Small intestine (tissue), 7 donors: ENCODE measurements around the gene MOB3B. TPM values are rescaled to one million over a fixed set of nuclear protein-coding genes. Genes with fewer than 3 reads are reported as not detected.
A peak's percentile ranks its signal among the peaks of the same experiment; 100 is the strongest.
"Not testable (repeated sequence)": the region's sequence is repeated elsewhere in the genome, so short reads cannot be mapped to it uniquely, and the experiment has no call there.

Source experiments
- DNase-seq, 2 donors: peaks; one replicate each; pipeline versions ENCODE4 v3.0.0 to v3.0.0-alpha.2; 2013
- FAIRE-seq: peaks from 2 replicates; lab custom pipeline; 2012; peaks lifted over from hg19 to GRCh38; lab: Jason Lieb, UNC
- H3K27ac ChIP-seq, 3 donors: one replicate each; pipeline ENCODE4 v1.5.1; 2013; ENCODE audit warnings: low read length in 2 of 3, mild to moderate bottlenecking in 2 of 3, control low read depth in 1 of 3, inconsistent platforms in 1 of 3, low read depth in 1 of 3, moderate library complexity in 1 of 3
- H3K27me3 ChIP-seq, 3 donors: one replicate each; pipeline ENCODE4 v1.6.1; 2013; ENCODE audit warnings: low read length in 3 of 3, inconsistent platforms in 1 of 3; ENCODE audit not compliant: control insufficient read depth in 3 of 3, insufficient read depth in 3 of 3
- H3K36me3 ChIP-seq, 3 donors: one replicate each; pipeline ENCODE4 v1.6.1; 2013; ENCODE audit warnings: low read length in 3 of 3, inconsistent platforms in 1 of 3, low read depth in 1 of 3, mild to moderate bottlenecking in 1 of 3, moderate library complexity in 1 of 3; ENCODE audit not compliant: control insufficient read depth in 3 of 3, insufficient read depth in 2 of 3
- H3K4me1 ChIP-seq, 3 donors: one replicate each; pipeline ENCODE4 v1.6.1; 2013; ENCODE audit warnings: low read length in 2 of 3, inconsistent platforms in 1 of 3, low read depth in 1 of 3, mild to moderate bottlenecking in 1 of 3, moderate library complexity in 1 of 3; ENCODE audit not compliant: control insufficient read depth in 3 of 3, insufficient read depth in 2 of 3
- H3K4me3 ChIP-seq, 3 donors: one replicate each; pipeline ENCODE4 v1.5.1; 2013; ENCODE audit warnings: low read length in 3 of 3, control low read depth in 1 of 3, inconsistent platforms in 1 of 3, low read depth in 1 of 3, mild to moderate bottlenecking in 1 of 3, moderate library complexity in 1 of 3
- H3K9me3 ChIP-seq, 2 donors: one replicate each; pipeline ENCODE4 v1.6.1; 2013; ENCODE audit warnings: low read depth in 1 of 2, low read length in 1 of 2; ENCODE audit not compliant: control insufficient read depth in 2 of 2, insufficient read depth in 1 of 2
- WGBS, 3 donors: extraction: QIAGEN DNeasy Blood & Tissue Kit; methylation state at CpG; one replicate each; pipeline ENCODE4 v1.1.7; 2013; 5-methylcytosine and 5-hydroxymethylcytosine counted together
- polyA plus RNA-seq, 4 donors: library from polyadenylated mRNA; stranded (reverse) in 3 of 4; unstranded in 1 of 4; fragments of 200-250 nt in 3 of 4; fragments of 120-200 nt in 1 of 4; gene quantifications; one replicate each; pipeline versions ENCODE4 v1.2.1 to v1.2.3, GENCODE V29; 2013
- donor health status: healthy with polysubstance abuse.
- donor health status: control.
- donor health status: control.
- donor health status: Bipolar disorder and iron deficiency.
- donor health status: healthy.

MOB3B gene
- polyA plus RNA-seq, 4 donors, result 16.9 to 34.9 (median 19.7) TPM

GRCh38 chr9:27457445-27457844 is 72.2 kb downstream of the MOB3B start:
- Histone ChIP-seq H3K4me3 (no peak overlapping the region), H3K27ac (peak overlapping the region; percentile 14 to 92 (median 57)), H3K27me3 (no peaks in the 10 kb centered on the region), H3K9me3 (no peaks in the 10 kb centered on the region), H3K4me1 (peaks cover 6 to 51% (median 26%) of the 10 kb centered on the region in 3 donors), H3K36me3 (peaks cover 0 to 6% (median 3%) of the 10 kb centered on the region in 3 donors)
- 15 to 44% (median 26%) methylated on average over 4 of the region's 4 CpGs for WGBS, 3 donors
- DNase-seq, result peak; percentile 90 to 96
- no peak for FAIRE-seq

- FAIRE-seq, result no peak
- no peak for DNase-seq
- H3K36me3 ChIP-seq, result peaks cover 0 to 9% (median 3%) of the 10 kb centered on the region in 3 donors
- H3K27me3 ChIP-seq, result no peaks in the 10 kb centered on the region
- H3K4me3 ChIP-seq, result no peak overlapping the region
- H3K9me3 ChIP-seq, result no peaks in the 10 kb centered on the region
- no peak overlapping the region for H3K27ac ChIP-seq
- 81 to 85% (median 82%) methylated on average over 6 of the region's 6 CpGs for WGBS, 3 donors
- H3K4me1 ChIP-seq, result peaks cover 3 to 31% (median 12%) of the 10 kb centered on the region in 3 donors
Measured at GRCh38 chr9:27453860-27454553, 75.6 kb downstream of the MOB3B start.

DNA sequence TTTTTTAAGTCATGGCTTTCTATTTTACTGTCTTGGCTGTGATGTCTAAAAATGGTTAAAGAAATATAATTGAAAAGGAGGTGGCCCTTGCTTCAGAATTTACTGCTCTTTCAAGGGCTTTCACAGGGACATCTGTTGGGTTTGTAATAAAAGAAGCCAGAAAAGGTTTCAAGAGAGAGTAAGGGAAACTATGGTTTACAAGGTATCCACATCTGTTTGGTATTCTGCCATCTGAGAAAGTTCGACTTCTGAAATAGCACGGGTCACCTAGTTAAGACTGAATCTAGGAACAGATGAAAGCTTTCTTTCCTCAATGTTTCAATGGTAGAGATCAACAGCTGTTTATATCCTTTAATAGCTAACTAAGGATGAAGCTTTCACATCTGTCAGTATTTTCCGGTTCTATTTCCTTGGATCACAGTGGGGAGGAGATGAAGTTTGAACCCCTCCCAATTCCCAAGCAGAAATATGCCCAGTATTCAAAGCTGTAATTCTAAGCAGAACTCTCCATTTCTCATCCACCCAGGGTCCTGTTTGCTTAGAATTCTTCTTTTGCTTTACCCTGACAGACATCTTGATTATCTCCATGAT is 78.3 kb downstream of the MOB3B start:
- FAIRE-seq, result no peak
- WGBS, 3 donors, result 54 to 72% (median 62%) methylated on average over 3 of the region's 3 CpGs
- H3K4me1 ChIP-seq, result peaks cover 2 to 12% (median 6%) of the 10 kb centered on the region in 3 donors
- no peaks in the 10 kb centered on the region for H3K27me3 ChIP-seq
- H3K36me3 ChIP-seq, result peaks cover 0 to 18% (median 7%) of the 10 kb centered on the region in 3 donors
- H3K9me3 ChIP-seq, result no peaks in the 10 kb centered on the region
- H3K4me3 ChIP-seq, result no peak overlapping the region
- H3K27ac ChIP-seq, result no peak overlapping the region
- DNase-seq, result no peak

DNA sequence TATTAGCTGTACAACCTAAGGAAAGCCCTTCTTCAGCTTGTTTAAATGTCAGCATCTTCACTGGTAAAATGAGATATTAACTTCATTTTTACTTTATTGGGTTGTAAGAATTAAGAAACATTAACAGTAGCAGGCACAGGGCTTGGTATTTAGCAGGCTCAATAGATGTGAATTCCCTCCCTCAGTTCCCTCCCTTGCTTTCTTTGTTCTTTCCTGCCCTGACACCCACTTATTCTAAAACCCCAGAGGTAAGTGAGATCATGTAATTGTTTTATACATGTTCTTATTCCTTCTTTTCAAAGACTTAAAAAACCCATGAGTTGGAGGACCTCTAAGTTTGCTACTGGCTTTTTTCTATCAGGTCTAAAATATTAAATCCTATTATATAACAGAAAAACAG is 78.9 kb downstream of the MOB3B start:
- Histone ChIP-seq H3K36me3 (peaks cover 0 to 18% (median 7%) of the 10 kb centered on the region in 3 donors), H3K4me1 (peaks cover 2 to 8% (median 6%) of the 10 kb centered on the region in 3 donors), H3K9me3 (no peaks in the 10 kb centered on the region), H3K27ac (no peak overlapping the region), H3K27me3 (no peaks in the 10 kb centered on the region), H3K4me3 (no peak overlapping the region)
- DNase-seq (no peak), FAIRE-seq (no peak)

GRCh38 chr9:27448356-27448755 is 81.3 kb downstream of the MOB3B start:
- H3K27ac ChIP-seq, H3K9me3 ChIP-seq, H3K4me3 ChIP-seq, FAIRE-seq, DNase-seq, H3K27me3 ChIP-seq: not testable (repeated sequence)
- H3K36me3 ChIP-seq, result peaks cover 0 to 14% (median 8%) of the 10 kb centered on the region in 3 donors
- 79 to 82% (median 81%) methylated on average over 3 of the region's 3 CpGs for WGBS, 3 donors
- peaks cover 2 to 13% (median 6%) of the 10 kb centered on the region in 3 donors for H3K4me1 ChIP-seq

DNA sequence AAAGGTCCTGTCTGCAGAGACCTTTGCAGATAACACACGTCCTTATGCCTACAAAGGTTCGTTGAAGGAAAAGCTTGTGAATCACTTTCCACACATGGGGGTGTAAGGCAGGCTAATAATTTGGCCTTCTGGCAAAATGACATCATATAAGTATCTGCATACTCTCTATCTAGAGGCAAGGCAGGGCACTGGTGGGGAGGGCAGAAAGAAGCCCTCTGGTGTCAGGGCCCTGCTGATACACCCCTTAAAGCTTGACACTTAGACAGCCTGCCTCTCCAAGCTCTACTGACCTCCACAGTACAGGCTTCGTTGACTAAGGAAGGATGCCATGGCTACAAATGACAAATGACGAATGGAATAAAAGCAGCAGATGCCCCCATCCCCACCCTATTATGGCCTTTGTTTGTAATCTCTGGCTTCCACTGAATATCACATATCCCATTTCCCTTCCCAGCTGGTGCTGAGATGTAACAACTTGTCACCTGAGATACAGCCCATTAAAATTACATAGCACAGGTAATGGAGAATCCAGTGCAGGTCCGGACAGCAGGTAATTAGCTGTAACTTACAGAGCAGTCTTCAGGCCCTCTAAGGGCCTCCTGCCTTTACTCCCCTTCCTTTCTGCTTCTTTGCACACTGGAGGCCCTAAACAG is 82.5 kb downstream of the MOB3B start:
- no peak for FAIRE-seq
- Histone ChIP-seq H3K36me3 (peaks cover 0 to 17% (median 6%) of the 10 kb centered on the region in 3 donors), H3K27me3 (no peaks in the 10 kb centered on the region), H3K4me1 (peaks cover 6 to 24% (median 8%) of the 10 kb centered on the region in 3 donors), H3K4me3 (no peak overlapping the region), H3K9me3 (no peaks in the 10 kb centered on the region), H3K27ac (no peak overlapping the region)
- no peak for DNase-seq
- whole genome bisulfite sequencing, 3 donors, result 49 to 65% (median 65%) methylated on average over 5 of the region's 5 CpGs

DNA sequence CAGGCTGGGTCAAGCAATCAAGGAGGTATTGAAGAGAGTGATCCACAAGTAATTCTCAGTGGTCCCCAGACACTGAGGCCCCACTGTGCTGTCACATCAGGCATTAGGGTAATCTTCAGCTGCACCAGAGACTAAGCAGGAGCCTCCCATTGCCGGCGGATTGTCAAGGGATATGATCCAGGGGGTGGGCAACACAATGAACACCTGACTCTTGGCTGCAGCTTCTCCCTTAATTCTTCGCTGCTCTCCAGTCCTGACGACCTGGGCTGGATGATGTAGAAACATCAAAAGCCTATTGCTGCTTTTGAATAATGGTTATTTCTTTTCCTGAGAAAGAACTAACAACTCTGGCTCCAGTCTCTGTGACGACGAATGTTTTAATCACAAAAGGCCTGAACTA is 83.9 kb downstream of the MOB3B start:
- Histone ChIP-seq H3K4me1 (peaks cover 3 to 25% (median 8%) of the 10 kb centered on the region in 3 donors), H3K4me3 (no peak overlapping the region), H3K27ac (no peak overlapping the region), H3K27me3 (no peaks in the 10 kb centered on the region), H3K36me3 (peaks cover 0 to 17% (median 6%) of the 10 kb centered on the region in 3 donors), H3K9me3 (no peaks in the 10 kb centered on the region)
- WGBS, 3 donors, result 82 to 89% (median 85%) methylated on average over 6 of the region's 6 CpGs
- DNase-seq (no peak), FAIRE-seq (no peak)

DNA sequence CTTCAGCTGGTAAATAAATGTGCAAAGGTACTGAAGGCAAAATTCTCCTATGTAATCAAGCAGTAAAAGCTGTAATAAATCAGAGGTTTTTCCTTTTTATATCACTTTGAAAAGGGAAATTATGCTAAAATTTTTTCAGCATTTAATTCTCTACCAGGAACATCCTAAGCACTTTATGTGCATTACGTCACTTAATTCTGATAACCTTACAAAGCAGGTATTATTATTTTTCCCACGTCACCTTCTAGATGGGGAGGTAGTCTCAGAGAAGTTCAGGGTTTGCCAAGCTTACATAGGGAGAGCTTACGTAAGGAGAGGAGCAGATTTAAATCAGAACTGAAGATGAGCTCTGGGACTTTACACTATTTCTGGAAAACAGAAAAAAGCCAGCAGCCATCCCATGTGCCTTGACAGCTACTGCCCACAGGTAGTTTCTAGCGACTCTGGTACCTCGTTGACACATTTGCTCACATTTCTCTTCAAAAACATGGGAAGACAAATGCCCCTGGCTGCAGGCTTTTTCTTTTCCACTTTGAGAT is 84.5 kb downstream of the MOB3B start:
- H3K9me3 ChIP-seq, result no peaks in the 10 kb centered on the region
- no peak overlapping the region for H3K27ac ChIP-seq
- 85 to 91% (median 88%) methylated on average over 5 of the region's 5 CpGs for WGBS, 3 donors
- no peak overlapping the region for H3K4me3 ChIP-seq
- no peaks in the 10 kb centered on the region for H3K27me3 ChIP-seq
- FAIRE-seq (no peak), DNase-seq (no peak)
- H3K4me1 ChIP-seq, result peaks cover 3 to 30% (median 8%) of the 10 kb centered on the region in 3 donors
- peaks cover 0 to 17% (median 6%) of the 10 kb centered on the region in 3 donors for H3K36me3 ChIP-seq
